ENCODE measurements around the gene TCEAL8. TPM values are rescaled to one million over a fixed set of nuclear protein-coding genes. Genes with fewer than 3 reads are reported as not detected.

TCEAL8 gene
- total and polyA plus RNA-seq, 2 donors (not counting 3 experiments of a cell fraction or from before 2014, with no cell fraction given): 31.0 to 51.8 TPM

DNA sequence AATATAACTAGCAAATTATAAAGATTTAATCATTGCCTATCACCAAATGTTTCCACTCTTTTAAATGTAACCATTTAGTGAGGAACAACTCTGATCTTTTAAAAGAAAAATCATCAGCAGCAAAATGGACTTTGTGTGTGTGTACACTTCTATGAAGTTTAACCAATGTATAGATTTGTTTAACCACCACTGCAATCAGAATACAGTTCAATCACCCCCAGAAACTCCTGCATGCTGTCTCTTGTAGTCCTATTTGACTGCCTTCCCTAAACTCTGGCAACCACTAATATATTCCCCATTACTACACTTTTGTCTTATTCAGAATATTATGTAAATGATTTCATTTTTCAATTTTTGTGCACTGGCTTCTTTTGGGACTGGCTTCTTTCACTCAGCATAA is 1.7 kb upstream of the TCEAL8 start:
- Histone ChIP-seq H3K4me3 (replicated peaks in 1 of 3; ENCODE audit: insufficient read depth in 1 of 3, low read depth in 1 of 3, low read length in 3 of 3) (no peak overlapping the region), H3K4me1 (ENCODE audit: control insufficient read depth, extremely low read depth, insufficient read depth, low read length) (peaks cover 12% of the 10 kb centered on the region), H3K9me3 (replicated peaks; ENCODE audit: control insufficient read depth, insufficient read depth, low read length) (no peaks in the 10 kb centered on the region), H3K27ac (ENCODE audit: insufficient read depth, low read depth, low read length) (no peak overlapping the region), H3K79me2 (ENCODE audit: control insufficient read depth, insufficient read depth, low read length) (peaks cover 15% of the 10 kb centered on the region), H3K9me1 (replicated peaks; ENCODE audit: control insufficient read depth, extremely low read depth, insufficient read depth, low read length) (no peaks in the 10 kb centered on the region), H3K36me3 (ENCODE audit: control insufficient read depth in 2 of 2, extremely low read depth in 1 of 2, insufficient read depth in 2 of 2, low read length in 2 of 2) (no peaks in the 10 kb centered on the region), H3K27me3 (ENCODE audit: control insufficient read depth in 2 of 2, insufficient read depth in 2 of 2, low read length in 2 of 2) (peaks cover 2 to 4% of the 10 kb centered on the region in 2 experiments), H3K4me2 (ENCODE audit: insufficient read depth, low read length) (no peak overlapping the region), H3K9ac (replicated peaks; ENCODE audit: extremely low read depth, insufficient read depth, low read length) (no peak overlapping the region), H4K20me1 (replicated peaks; ENCODE audit: control insufficient read depth, extremely low read depth, insufficient read depth, low read length) (no peaks in the 10 kb centered on the region), H2AFZ (ENCODE audit: low read depth, low read length) (no peak overlapping the region)
- TF ChIP-seq FOS (IDR thresholded peaks at IDR 0.05; ENCODE audit: borderline replicate concordance, insufficient read depth, low read length) (no peak), MYC (IDR thresholded peaks at IDR 0.05; ENCODE audit: low read depth, low read length) (no peak), GATA2 (IDR thresholded peaks at IDR 0.05; ENCODE audit: insufficient read depth, insufficient read length, low read depth, low read length) (no peak), JUN (IDR thresholded peaks at IDR 0.05; ENCODE audit: borderline replicate concordance, insufficient read depth, insufficient read length, low read depth) (no peak), POLR2AphosphoS5 (IDR thresholded peaks at IDR 0.05; ENCODE audit: insufficient read depth, low read depth, low read length) (no peak), CTCF (IDR thresholded peaks at IDR 0.05; ENCODE audit: extremely low read depth in 1 of 2, insufficient read depth in 1 of 2, low read depth in 1 of 2, low read length in 2 of 2) (no peak), EZH2 (IDR thresholded peaks at IDR 0.05; ENCODE audit: borderline replicate concordance, low read depth, low read length, severe bottlenecking) (no peak), POLR2A (IDR thresholded peaks at IDR 0.05; ENCODE audit: low read depth, low read length) (no peak)
- TF ChIP-seq, protein P1, sequence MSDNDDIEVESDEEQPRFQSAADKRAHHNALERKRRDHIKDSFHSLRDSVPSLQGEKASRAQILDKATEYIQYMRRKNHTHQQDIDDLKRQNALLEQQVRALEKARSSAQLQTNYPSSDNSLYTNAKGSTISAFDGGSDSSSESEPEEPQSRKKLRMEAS (IDR thresholded peaks at IDR 0.05; ENCODE audit: insufficient read depth, insufficient read length): no peak
- BruUV-seq (replicated peaks): no TSS peak
- dilution Hi-C loops (cut with MboI; ENCODE audit: extremely low pct_ligation_motif_present, low sequenced_read_pairs) (no loop called here), intact Hi-C loops (cut with micrococcal nuclease) (no loop called here)
- POLR2A ChIA-PET: no interaction called here
- FAIRE-seq: no peak
- DNase-seq (ENCODE audit: low read depth, low spot score): no peak
- CTCF ChIA-PET: no interaction called here

Data from endothelial cell of umbilical vein (primary cell).